Left ventricle myocardium inferior (tissue), 1 donor: ENCODE results near the gene KCNQ1. TPM values are rescaled to one million over a fixed set of nuclear protein-coding genes. Genes with fewer than 3 reads are reported as not detected.

Experiments used
- DNase-seq: peaks from one replicate; pipeline ENCODE4 v3.0.0-alpha.2; 2020
- H3K27ac ChIP-seq: fragments of 200-600 bp; replicated peaks from 2 replicates; pipeline ENCODE4 v1.8.0; 2021
- H3K27me3 ChIP-seq: fragments of 200-600 bp; 2 replicates; pipeline ENCODE4 v1.8.0; 2021; ENCODE audit warnings: low read depth
- H3K36me3 ChIP-seq: fragments of 200-600 bp; 2 replicates; pipeline ENCODE4 v1.8.0; 2021
- H3K4me1 ChIP-seq: fragments of 200-600 bp; 2 replicates; pipeline ENCODE4 v1.8.0; 2021
- H3K4me3 ChIP-seq: fragments of 200-600 bp; 2 replicates; pipeline ENCODE4 v1.8.0; 2021; ENCODE audit warnings: mild to moderate bottlenecking, moderate library complexity
- H3K9me3 ChIP-seq: fragments of 200-600 bp; replicated peaks from 2 replicates; pipeline ENCODE4 v1.8.0; 2021
- CTCF ChIP-seq: fragments of 200-600 bp; IDR thresholded peaks from 2 replicates; pipeline ENCODE4 v1.8.0; 2021; ENCODE audit warnings: antibody characterized with exemption, mild to moderate bottlenecking, borderline replicate concordance
- intact Hi-C: fragments of 100-400 bp; cut with micrococcal nuclease; formaldehyde crosslinking; loops from one replicate; pipeline ENCODE4 v1.11.0; 2022
- total RNA-seq: library from RNA; stranded (reverse); fragmentation: NEBNext Ultra II Directional; extraction: Animal tissue kit (Norgen Biotek cat#: 25700); gene quantifications from one replicate; pipeline ENCODE4 v1.2.1, GENCODE V29; 2021
- donor health status: DM: no; HTN: yes; CAD: no; lungs with severe emphysema.

KCNQ1 gene
- total RNA-seq, 1 donor from 2014 or later = 41.8 TPM

GRCh38 chr11:2537010-2537705, 92.3 kb downstream of the KCNQ1 start:
- Histone ChIP-seq H3K27me3 (no peaks in the 10 kb centered on the region), H3K9me3 (no peaks in the 10 kb centered on the region), H3K36me3 (no peaks in the 10 kb centered on the region), H3K27ac (no peak overlapping the region), H3K4me3 (no peak overlapping the region), H3K4me1 (peaks cover 19% of the 10 kb centered on the region)
- DNase-seq = no peak
- intact Hi-C loops = no loop called here
- no peak for TF ChIP-seq CTCF

- no peaks in the 10 kb centered on the region for H3K27me3 ChIP-seq
- H3K4me3 ChIP-seq = no peak overlapping the region
- no peak for DNase-seq
- TF ChIP-seq CTCF = no peak
- H3K9me3 ChIP-seq = no peaks in the 10 kb centered on the region
- intact Hi-C loops = no loop called here
- H3K36me3 ChIP-seq = no peaks in the 10 kb centered on the region
- H3K27ac ChIP-seq = no peak overlapping the region
- peaks cover 12% of the 10 kb centered on the region for H3K4me1 ChIP-seq
These were observed 93.3 kb downstream of the KCNQ1 start for GRCh38 chr11:2537896-2538724.

GRCh38 chr11:2538951-2539350, 94.1 kb downstream of the KCNQ1 start:
- H3K27ac ChIP-seq = no peak overlapping the region
- no peak for TF ChIP-seq CTCF
- intact Hi-C loops = no loop called here
- H3K4me1 ChIP-seq = peaks cover 3% of the 10 kb centered on the region
- no peak overlapping the region for H3K4me3 ChIP-seq
- H3K27me3 ChIP-seq = no peaks in the 10 kb centered on the region
- peak; percentile 9 for DNase-seq
- no peaks in the 10 kb centered on the region for H3K9me3 ChIP-seq
- no peaks in the 10 kb centered on the region for H3K36me3 ChIP-seq

- no peaks in the 10 kb centered on the region for H3K27me3 ChIP-seq
- no peaks in the 10 kb centered on the region for H3K9me3 ChIP-seq
- DNase-seq = peak; percentile 12
- H3K36me3 ChIP-seq = no peaks in the 10 kb centered on the region
- H3K27ac ChIP-seq = no peak overlapping the region
- no peak overlapping the region for H3K4me3 ChIP-seq
- intact Hi-C loops = no loop called here
- no peak for TF ChIP-seq CTCF
- no peaks in the 10 kb centered on the region for H3K4me1 ChIP-seq
These were observed 94.8 kb downstream of the KCNQ1 start for GRCh38 chr11:2539371-2540222.

GRCh38 chr11:2540223-2540991, 95.6 kb downstream of the KCNQ1 start:
- H3K9me3 ChIP-seq = no peaks in the 10 kb centered on the region
- no peak for TF ChIP-seq CTCF
- intact Hi-C loops = no loop called here
- no peaks in the 10 kb centered on the region for H3K4me1 ChIP-seq
- no peaks in the 10 kb centered on the region for H3K36me3 ChIP-seq
- H3K27ac ChIP-seq = no peak overlapping the region
- no peaks in the 10 kb centered on the region for H3K27me3 ChIP-seq
- peak; percentile 11 for DNase-seq
- no peak overlapping the region for H3K4me3 ChIP-seq
